Esophagus squamous epithelium (tissue), 5 donors: ENCODE measurements around the gene PPP2R2C. TPM values are rescaled to one million over a fixed set of nuclear protein-coding genes. Genes with fewer than 3 reads are reported as not detected.

ENCODE experiments used
- DNase-seq: peaks from one replicate; lab custom pipeline; 2025; lab: John Stamatoyannopoulos, UW
- H3K27ac ChIP-seq, 4 donors: fragments of 200-600 bp; sonication (generic); one replicate each; pipeline ENCODE4 v1.5.1; 2016 to 2019; ENCODE audit warnings: mild to moderate bottlenecking in 1 of 4
- H3K27me3 ChIP-seq, 4 donors: fragments of 200-600 bp; sonication (generic); 1 replicate in 3 of 4; 2 replicates in 1 of 4; pipeline versions ENCODE4 v1.5.1 to v1.6.0; 2017 to 2021; ENCODE audit warnings: antibody characterized with exemption in 1 of 4
- H3K36me3 ChIP-seq, 3 donors: fragments of 200-600 bp; sonication (generic); one replicate each; pipeline ENCODE4 v1.5.1; 2016 to 2019
- H3K4me1 ChIP-seq, 3 donors: fragments of 200-600 bp; sonication (generic); one replicate each; pipeline ENCODE4 v1.5.1; 2017 to 2019
- H3K4me3 ChIP-seq, 4 donors: fragments of 200-600 bp; sonication (generic); 1 replicate in 3 of 4; 2 replicates in 1 of 4; pipeline ENCODE4 v1.5.1; 2016 to 2019; ENCODE audit warnings: mild to moderate bottlenecking in 2 of 4, moderate library complexity in 1 of 4
- H3K9me3 ChIP-seq, 3 donors: fragments of 200-600 bp; sonication (generic); one replicate each; pipeline ENCODE4 v1.5.1; 2016 to 2019
- CTCF ChIP-seq, 6 experiments: fragments of 450-650 bp in 4 of 6; fragments of 200-600 bp in 2 of 6; sonication (generic) in 2 of 6; IDR thresholded peaks; one replicate each; pipeline ENCODE4 v1.5.1; 2016 to 2019; ENCODE audit warnings: antibody characterized with exemption in 6 of 6, mild to moderate bottlenecking in 4 of 6, moderate library complexity in 4 of 6
- POLR2A ChIP-seq, 4 donors: fragments of 450-650 bp; IDR thresholded peaks; one replicate each; pipeline ENCODE4 v1.6.1; 2017; ENCODE audit warnings: antibody characterized with exemption in 4 of 4, mild to moderate bottlenecking in 4 of 4, moderate library complexity in 3 of 4
- WGBS, 2 donors: methylation state at CpG; one replicate each; pipeline ENCODE4 v1.1.5; 2018; 5-methylcytosine and 5-hydroxymethylcytosine counted together
- intact Hi-C: fragments of 100-400 bp; cut with DNase I; formaldehyde crosslinking; loops from one replicate; pipeline ENCODE4 v1.15.0; 2022
- total RNA-seq, 4 donors: library from RNA; depleted of rRNA; stranded (reverse); fragments of >200 nt; gene quantifications; one replicate each; pipeline ENCODE4 v1.1.0, GENCODE V29; 2016
- donor health status: DM: yes; HTN: yes; CAD: no.

Gene PPP2R2C
- total RNA-seq, 4 donors from 2014 or later, result 26.9 to 76.3 (median 53.7) TPM

GRCh38 chr4:6469144-6469543 is 3.3 kb downstream of the PPP2R2C start:
- Histone ChIP-seq H3K27me3 (peaks cover 0 to 73% (median 5%) of the 10 kb centered on the region in 4 donors), H3K4me1 (peaks cover 13 to 49% (median 20%) of the 10 kb centered on the region in 3 donors), H3K36me3 (no peaks in the 10 kb centered on the region), H3K9me3 (no peaks in the 10 kb centered on the region), H3K27ac (no peak overlapping the region), H3K4me3 (no peak overlapping the region)
- intact Hi-C loops, result no loop called here
- DNase-seq, result no peak
- 32 to 38% methylated on average over 3 of the region's 3 CpGs for WGBS, 2 donors
- TF ChIP-seq POLR2A (IDR thresholded peaks at IDR 0.05) (no peak), CTCF (IDR thresholded peaks at IDR 0.05) (no peak)

- WGBS, 2 donors, result 75 to 86% methylated on average over 1 of the region's 1 CpG
- peaks cover 12 to 41% (median 20%) of the 10 kb centered on the region in 3 donors for H3K4me1 ChIP-seq
Observed at GRCh38 chr4:6468376-6468775, 4.0 kb downstream of the PPP2R2C start.

GRCh38 chr4:6467600-6467999 is 4.8 kb downstream of the PPP2R2C start:
- intact Hi-C loops, result no loop called here
- Histone ChIP-seq H3K27me3 (peaks cover 0 to 61% (median 5%) of the 10 kb centered on the region in 4 donors), H3K27ac (no peak overlapping the region), H3K4me3 (no peak overlapping the region), H3K9me3 (no peaks in the 10 kb centered on the region), H3K36me3 (no peaks in the 10 kb centered on the region), H3K4me1 (peaks cover 10 to 34% (median 20%) of the 10 kb centered on the region in 3 donors)
- no peak for DNase-seq
- TF ChIP-seq CTCF (IDR thresholded peaks at IDR 0.05) (no peak), POLR2A (IDR thresholded peaks at IDR 0.05) (no peak)
- 76 to 82% methylated on average over 5 to 6 of the region's 6 CpGs for WGBS, 2 donors

More at GRCh38 chr4:6468376-6468775, 4.0 kb downstream of the PPP2R2C start:
- no peak for DNase-seq
- Histone ChIP-seq H3K27ac (no peak overlapping the region), H3K9me3 (no peaks in the 10 kb centered on the region), H3K27me3 (peaks cover 0 to 66% (median 5%) of the 10 kb centered on the region in 4 donors), H3K4me3 (no peak overlapping the region), H3K36me3 (no peaks in the 10 kb centered on the region)
- intact Hi-C loops, result no loop called here
- no peak for TF ChIP-seq CTCF (IDR thresholded peaks at IDR 0.05)
- no peak for TF ChIP-seq POLR2A (IDR thresholded peaks at IDR 0.05)

- no peak overlapping the region for H3K4me3 ChIP-seq
- no peaks in the 10 kb centered on the region for H3K9me3 ChIP-seq
- 64 to 77% methylated on average over 9 of the region's 9 CpGs for WGBS, 2 donors
- no peaks in the 10 kb centered on the region for H3K36me3 ChIP-seq
- DNase-seq, result no peak
- H3K27me3 ChIP-seq, result peaks cover 0 to 57% (median 5%) of the 10 kb centered on the region in 4 donors
- H3K27ac ChIP-seq, result no peak overlapping the region
- TF ChIP-seq CTCF (IDR thresholded peaks at IDR 0.05) (no peak), POLR2A (IDR thresholded peaks at IDR 0.05) (no peak)
- intact Hi-C loops, result no loop called here
- H3K4me1 ChIP-seq, result peaks cover 10 to 30% (median 20%) of the 10 kb centered on the region in 3 donors
Observed at GRCh38 chr4:6466756-6467381, 5.5 kb downstream of the PPP2R2C start.

GRCh38 chr4:6465955-6466354 is 6.5 kb downstream of the PPP2R2C start:
- H3K4me3 ChIP-seq, result no peak overlapping the region
- no peak for DNase-seq
- 83 to 84% methylated on average over 8 to 11 of the region's 11 CpGs for WGBS, 2 donors
- no peak for TF ChIP-seq CTCF (IDR thresholded peaks at IDR 0.05)
- TF ChIP-seq POLR2A (IDR thresholded peaks at IDR 0.05), result no peak
- peaks cover 10 to 21% (median 16%) of the 10 kb centered on the region in 3 donors for H3K4me1 ChIP-seq
- H3K9me3 ChIP-seq, result no peaks in the 10 kb centered on the region
- no peaks in the 10 kb centered on the region for H3K36me3 ChIP-seq
- no peak overlapping the region for H3K27ac ChIP-seq
- intact Hi-C loops, result no loop called here
- peaks cover 0 to 55% (median 2%) of the 10 kb centered on the region in 4 donors for H3K27me3 ChIP-seq
